NB4 (cell line): ENCODE measurements around the gene TMEM44.

Source experiments
- POLR2A ChIP-seq: IDR thresholded peaks from 2 replicates; pipeline ENCODE4 v1.6.1; 2011; ENCODE audit warnings: mild to moderate bottlenecking; ENCODE audit not compliant: insufficient read length; ENCODE audit errors: extremely low read depth
- TF ChIP-seq, protein P1 (sequence below): IDR thresholded peaks from one replicate; pipeline ENCODE4 v1.5.1; 2012; ENCODE audit warnings: low read depth, low read length
- TF ChIP-seq, protein P2 (sequence below): IDR thresholded peaks from 2 replicates; pipeline ENCODE4 v1.6.1; 2011; ENCODE audit warnings: low read depth, low read length

DNA sequence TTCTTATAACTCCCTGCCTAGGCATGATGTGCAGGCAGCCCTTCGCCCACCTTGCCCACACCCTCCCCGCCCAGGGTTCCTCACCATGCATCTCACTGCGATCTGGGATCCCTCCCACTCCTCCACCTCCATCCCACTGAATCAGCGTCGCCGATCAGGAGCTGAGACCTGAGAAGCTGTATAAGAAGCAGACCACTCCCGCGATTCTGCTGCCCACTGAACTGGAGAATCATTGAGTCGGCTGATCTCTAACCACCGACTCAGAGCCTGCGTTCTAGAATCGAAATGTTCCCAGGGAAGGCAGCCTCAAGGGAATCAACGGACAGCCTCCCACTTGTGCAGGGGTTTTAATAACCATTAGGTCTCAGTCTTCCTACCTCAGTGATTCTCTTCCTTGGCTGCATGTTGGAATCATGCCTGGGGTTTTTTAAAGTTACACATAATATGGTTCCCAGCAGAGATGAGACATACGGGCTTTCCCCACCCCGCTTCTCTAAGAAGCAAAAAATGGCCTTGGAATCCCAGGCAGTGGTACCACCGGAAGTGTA is 60.2 kb downstream of the TMEM44 start:
- TF ChIP-seq, protein P1, sequence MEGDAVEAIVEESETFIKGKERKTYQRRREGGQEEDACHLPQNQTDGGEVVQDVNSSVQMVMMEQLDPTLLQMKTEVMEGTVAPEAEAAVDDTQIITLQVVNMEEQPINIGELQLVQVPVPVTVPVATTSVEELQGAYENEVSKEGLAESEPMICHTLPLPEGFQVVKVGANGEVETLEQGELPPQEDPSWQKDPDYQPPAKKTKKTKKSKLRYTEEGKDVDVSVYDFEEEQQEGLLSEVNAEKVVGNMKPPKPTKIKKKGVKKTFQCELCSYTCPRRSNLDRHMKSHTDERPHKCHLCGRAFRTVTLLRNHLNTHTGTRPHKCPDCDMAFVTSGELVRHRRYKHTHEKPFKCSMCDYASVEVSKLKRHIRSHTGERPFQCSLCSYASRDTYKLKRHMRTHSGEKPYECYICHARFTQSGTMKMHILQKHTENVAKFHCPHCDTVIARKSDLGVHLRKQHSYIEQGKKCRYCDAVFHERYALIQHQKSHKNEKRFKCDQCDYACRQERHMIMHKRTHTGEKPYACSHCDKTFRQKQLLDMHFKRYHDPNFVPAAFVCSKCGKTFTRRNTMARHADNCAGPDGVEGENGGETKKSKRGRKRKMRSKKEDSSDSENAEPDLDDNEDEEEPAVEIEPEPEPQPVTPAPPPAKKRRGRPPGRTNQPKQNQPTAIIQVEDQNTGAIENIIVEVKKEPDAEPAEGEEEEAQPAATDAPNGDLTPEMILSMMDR: no peak
- TF ChIP-seq POLR2A: no peak
- TF ChIP-seq, protein P2, sequence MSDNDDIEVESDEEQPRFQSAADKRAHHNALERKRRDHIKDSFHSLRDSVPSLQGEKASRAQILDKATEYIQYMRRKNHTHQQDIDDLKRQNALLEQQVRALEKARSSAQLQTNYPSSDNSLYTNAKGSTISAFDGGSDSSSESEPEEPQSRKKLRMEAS: no peak
